ENCODE results near the gene MEG3. TPM values are rescaled to one million over a fixed set of nuclear protein-coding genes. Genes with fewer than 3 reads are reported as not detected.

Gene MEG3
- total RNA-seq, 1 donor from 2014 or later: 46.1 TPM

DNA sequence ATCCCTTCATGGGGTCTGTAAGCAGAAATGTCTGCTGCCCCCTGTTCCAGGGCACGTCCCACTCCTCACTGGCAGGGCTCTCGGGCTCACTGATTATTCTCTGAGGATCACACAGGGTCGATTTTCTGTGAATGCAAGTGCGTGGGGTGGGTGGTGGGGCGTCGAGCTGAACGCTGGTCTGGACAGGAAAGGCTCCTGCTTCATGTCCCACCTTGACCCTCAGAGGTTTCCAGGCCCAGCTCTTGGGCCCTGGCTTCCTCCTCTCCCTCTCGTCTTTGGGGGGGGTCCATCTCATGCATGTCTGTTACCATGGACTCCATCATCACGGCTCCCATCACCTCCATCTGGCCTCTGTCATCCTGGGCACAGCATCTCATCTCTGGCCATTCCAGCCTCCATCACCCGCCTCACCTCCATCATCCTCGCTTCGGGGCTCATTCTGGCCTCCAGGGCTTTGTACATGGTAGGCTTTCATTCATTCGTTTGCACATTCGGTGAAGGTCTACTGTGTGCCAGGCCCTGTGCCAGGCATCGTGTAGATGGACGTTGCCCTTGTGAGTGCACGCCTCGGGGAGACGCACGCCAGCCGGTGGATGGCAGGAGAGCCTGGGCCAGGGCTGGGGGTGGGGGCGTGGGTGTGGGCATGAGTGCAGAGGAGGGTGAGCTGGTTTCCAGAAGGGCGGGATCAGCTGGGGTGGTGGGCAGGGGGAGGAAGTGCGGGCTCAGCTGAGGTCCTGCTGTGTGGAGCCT is 42.9 kb downstream of the MEG3 start:
- Histone ChIP-seq H3K4me3 (ENCODE audit: low read depth, low read length) (no peak overlapping the region), H3K27me3 (ENCODE audit: control insufficient read depth, insufficient read depth, low read length) (no peaks in the 10 kb centered on the region), H3K36me3 (ENCODE audit: control insufficient read depth, insufficient read depth, low read length) (no peaks in the 10 kb centered on the region)
- TF ChIP-seq, protein P1, sequence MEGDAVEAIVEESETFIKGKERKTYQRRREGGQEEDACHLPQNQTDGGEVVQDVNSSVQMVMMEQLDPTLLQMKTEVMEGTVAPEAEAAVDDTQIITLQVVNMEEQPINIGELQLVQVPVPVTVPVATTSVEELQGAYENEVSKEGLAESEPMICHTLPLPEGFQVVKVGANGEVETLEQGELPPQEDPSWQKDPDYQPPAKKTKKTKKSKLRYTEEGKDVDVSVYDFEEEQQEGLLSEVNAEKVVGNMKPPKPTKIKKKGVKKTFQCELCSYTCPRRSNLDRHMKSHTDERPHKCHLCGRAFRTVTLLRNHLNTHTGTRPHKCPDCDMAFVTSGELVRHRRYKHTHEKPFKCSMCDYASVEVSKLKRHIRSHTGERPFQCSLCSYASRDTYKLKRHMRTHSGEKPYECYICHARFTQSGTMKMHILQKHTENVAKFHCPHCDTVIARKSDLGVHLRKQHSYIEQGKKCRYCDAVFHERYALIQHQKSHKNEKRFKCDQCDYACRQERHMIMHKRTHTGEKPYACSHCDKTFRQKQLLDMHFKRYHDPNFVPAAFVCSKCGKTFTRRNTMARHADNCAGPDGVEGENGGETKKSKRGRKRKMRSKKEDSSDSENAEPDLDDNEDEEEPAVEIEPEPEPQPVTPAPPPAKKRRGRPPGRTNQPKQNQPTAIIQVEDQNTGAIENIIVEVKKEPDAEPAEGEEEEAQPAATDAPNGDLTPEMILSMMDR (IDR thresholded peaks at IDR 0.05; ENCODE audit: insufficient read depth, low read length, poor library complexity, severe bottlenecking): no peak
- DNase-seq (ENCODE audit: low read depth): no peak

DNA sequence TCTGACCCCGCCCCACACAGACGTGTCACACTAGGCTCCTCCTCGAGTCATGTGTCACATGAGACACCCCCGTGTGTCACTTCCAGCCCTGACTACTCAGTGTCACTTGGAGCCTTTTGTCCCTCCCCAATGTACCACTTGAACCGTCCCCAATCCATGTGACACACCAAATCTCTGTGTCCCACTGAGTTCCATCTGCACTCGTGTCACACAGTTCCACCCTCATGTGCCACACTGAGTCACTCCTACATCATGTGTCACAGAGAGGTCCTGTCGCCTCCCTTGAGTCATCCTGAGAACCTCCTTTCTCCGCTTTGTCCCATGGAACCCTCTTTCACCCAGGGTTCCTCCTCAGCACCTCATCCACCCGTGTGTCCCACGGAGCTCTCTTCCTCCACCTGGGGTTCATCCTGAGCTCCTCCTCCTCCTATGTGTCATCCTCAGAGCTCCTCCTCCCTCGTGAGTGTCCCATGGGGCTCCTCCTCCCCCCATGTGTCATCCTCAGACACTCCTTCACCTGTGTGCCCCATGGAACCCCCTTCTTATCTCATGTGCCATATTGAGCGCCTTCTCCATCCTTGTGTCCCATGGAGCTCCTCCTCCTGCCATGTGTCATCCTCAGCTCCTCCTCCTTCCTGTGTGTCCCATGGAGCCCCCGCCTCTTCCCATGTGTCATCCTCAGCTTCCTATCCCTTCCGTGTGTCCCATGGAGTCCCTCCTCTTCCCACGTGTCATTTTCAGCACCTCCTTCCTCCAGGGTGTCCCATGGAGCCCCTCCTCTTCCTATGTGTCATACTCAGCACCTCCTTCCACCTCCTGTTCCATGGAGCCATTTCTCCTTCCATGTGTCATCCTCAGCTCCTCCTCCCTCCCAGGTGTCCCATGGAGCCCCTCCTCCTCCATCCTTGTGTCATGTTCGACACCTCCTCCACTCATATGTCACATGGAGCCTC is 45.6 kb downstream of the MEG3 start:
- H3K36me3 ChIP-seq (ENCODE audit: control insufficient read depth, insufficient read depth, low read length): no peaks in the 10 kb centered on the region
- H3K4me3 ChIP-seq (ENCODE audit: low read depth, low read length): no peak overlapping the region
- no peaks in the 10 kb centered on the region for H3K27me3 ChIP-seq (ENCODE audit: control insufficient read depth, insufficient read depth, low read length)
- DNase-seq (ENCODE audit: low read depth): no peak
- TF ChIP-seq, protein P1 (IDR thresholded peaks at IDR 0.05; ENCODE audit: insufficient read depth, low read length, poor library complexity, severe bottlenecking): no peak

DNA sequence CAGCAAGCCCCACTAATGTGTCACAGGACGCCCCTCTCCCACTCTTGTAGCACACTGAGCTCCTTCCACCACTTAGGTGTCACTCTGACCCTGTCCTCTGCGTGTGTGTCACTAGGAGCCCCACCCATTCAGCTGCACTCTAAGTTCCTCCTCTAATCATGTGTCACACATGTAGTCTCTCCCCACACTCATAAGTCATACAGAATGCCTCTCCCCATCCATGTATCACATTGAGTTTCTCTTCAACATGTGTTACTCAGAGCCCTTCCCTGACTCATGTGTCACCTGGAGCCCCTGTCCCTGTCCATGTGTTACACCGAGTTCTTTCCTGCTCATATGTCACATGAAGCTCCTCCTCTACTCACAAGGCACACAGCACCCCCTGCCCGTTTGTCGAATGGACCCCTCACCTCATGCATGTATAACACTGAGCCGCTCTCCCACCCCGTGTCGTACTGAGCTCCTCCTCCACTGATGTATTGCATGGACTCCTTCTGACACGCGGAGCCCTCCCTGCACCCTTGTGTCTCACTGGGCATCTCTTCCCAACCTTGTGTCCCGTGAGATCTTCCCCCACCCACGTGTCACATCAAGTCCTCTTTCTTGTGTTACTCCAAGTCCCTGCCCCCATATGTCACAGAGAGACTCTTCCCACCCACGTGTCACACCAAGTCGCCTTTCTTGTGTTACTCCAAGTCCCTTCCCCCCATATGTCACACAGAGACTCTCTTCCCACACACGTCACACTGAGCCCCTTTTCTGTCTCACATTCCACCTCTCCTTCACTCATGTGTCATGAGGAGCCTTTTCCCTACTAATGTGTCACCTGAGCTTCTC is 46.6 kb downstream of the MEG3 start:
- no peaks in the 10 kb centered on the region for H3K27me3 ChIP-seq (ENCODE audit: control insufficient read depth, insufficient read depth, low read length)
- DNase-seq (ENCODE audit: low read depth): no peak
- TF ChIP-seq, protein P1 (IDR thresholded peaks at IDR 0.05; ENCODE audit: insufficient read depth, low read length, poor library complexity, severe bottlenecking): no peak
- no peaks in the 10 kb centered on the region for H3K36me3 ChIP-seq (ENCODE audit: control insufficient read depth, insufficient read depth, low read length)
- no peak overlapping the region for H3K4me3 ChIP-seq (ENCODE audit: low read depth, low read length)

DNA sequence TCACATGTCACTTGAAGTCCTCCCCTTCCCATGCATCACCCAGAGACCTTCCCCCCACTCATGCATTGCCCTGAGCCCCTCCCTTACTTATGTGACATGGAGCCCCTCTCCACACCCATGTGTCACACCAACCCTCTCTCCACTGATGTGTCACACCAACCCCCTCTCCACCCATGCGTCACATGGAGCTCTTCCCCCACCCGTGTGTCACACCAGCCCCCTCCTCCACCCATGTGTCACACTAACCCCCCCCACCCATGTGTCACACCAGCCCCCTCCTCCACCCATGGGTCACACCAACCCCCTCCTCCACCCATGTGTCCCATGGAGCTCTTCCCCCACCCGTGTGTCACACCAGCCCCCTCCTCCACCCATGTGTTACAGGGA is 47.2 kb downstream of the MEG3 start:
- H3K27me3 ChIP-seq (ENCODE audit: control insufficient read depth, insufficient read depth, low read length): no peaks in the 10 kb centered on the region
- no peak overlapping the region for H3K4me3 ChIP-seq (ENCODE audit: low read depth, low read length)
- no peaks in the 10 kb centered on the region for H3K36me3 ChIP-seq (ENCODE audit: control insufficient read depth, insufficient read depth, low read length)
- TF ChIP-seq, protein P1 (IDR thresholded peaks at IDR 0.05; ENCODE audit: insufficient read depth, low read length, poor library complexity, severe bottlenecking): no peak
- no peak for DNase-seq (ENCODE audit: low read depth)

DNA sequence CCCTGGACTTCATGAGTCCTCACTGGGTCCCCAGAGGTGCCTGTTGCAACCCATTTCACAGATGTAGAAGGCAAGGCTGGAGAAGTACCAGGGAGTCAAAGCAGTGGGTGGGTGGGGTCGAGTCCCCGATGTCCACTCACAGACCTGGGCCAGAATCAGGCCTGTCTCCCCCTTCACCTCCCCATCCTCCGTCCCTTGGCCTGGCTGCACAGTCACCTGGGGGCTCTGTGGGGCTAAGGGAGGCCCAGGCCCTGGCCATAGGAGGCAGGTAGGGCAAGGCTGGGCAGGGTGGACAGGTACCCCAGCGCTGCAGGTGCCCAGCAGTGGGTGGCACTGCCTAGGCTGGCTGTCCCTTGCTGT is 48.1 kb downstream of the MEG3 start:
- no peak for DNase-seq (ENCODE audit: low read depth)
- no peak overlapping the region for H3K4me3 ChIP-seq (ENCODE audit: low read depth, low read length)
- H3K36me3 ChIP-seq (ENCODE audit: control insufficient read depth, insufficient read depth, low read length): no peaks in the 10 kb centered on the region
- H3K27me3 ChIP-seq (ENCODE audit: control insufficient read depth, insufficient read depth, low read length): no peaks in the 10 kb centered on the region
- TF ChIP-seq, protein P1 (IDR thresholded peaks at IDR 0.05; ENCODE audit: insufficient read depth, low read length, poor library complexity, severe bottlenecking): no peak
